ENCODE data around the gene NIF3L1. TPM values are rescaled to one million over a fixed set of nuclear protein-coding genes. Genes with fewer than 3 reads are reported as not detected.

The NIF3L1 gene
- total RNA-seq, 1 experiment from 2014 or later = 55.4 TPM

GRCh38 chr2:200909958-200910357 lies 20.8 kb downstream of the NIF3L1 start:
- H4K8ac ChIP-seq (replicated peaks; ENCODE audit: insufficient read length, low read depth, low read length) = no peak overlapping the region

More at GRCh38 chr2:200909958-200910357, 20.8 kb downstream of the NIF3L1 start:
- Histone ChIP-seq H3K23me2 (ENCODE audit: insufficient read length, low read depth, low read length, poor library complexity, severe bottlenecking) (no peaks in the 10 kb centered on the region), H2BK20ac (ENCODE audit: low read depth, low read length, poor library complexity, severe bottlenecking) (no peak overlapping the region), H3K79me2 (ENCODE audit: insufficient read depth, low read length) (no peaks in the 10 kb centered on the region), H3K23ac (ENCODE audit: insufficient read length, low read depth, low read length) (no peak overlapping the region), H3K27me3 (ENCODE audit: insufficient read depth, low read length) (no peaks in the 10 kb centered on the region), H3K79me1 (ENCODE audit: insufficient read depth, low read depth, low read length, poor library complexity, severe bottlenecking) (no peaks in the 10 kb centered on the region), H4K5ac (ENCODE audit: insufficient read length, low read depth, low read length) (no peak overlapping the region), H3K4me1 (ENCODE audit: insufficient read depth, low read length) (no peaks in the 10 kb centered on the region), H2BK5ac (ENCODE audit: insufficient read length, low read length) (no peak overlapping the region), H3K9me3 (ENCODE audit: control insufficient read depth, low read depth, low read length) (no peaks in the 10 kb centered on the region), H3K9ac (ENCODE audit: extremely low read depth, insufficient read length, low read length) (no peak overlapping the region), H3K27ac (ENCODE audit: insufficient read length, low read depth, low read length) (no peak overlapping the region), H3K14ac (ENCODE audit: insufficient read depth, low read length) (no peak overlapping the region), H3K56ac (ENCODE audit: insufficient read length, low read depth, low read length) (no peak overlapping the region), H2AK5ac (ENCODE audit: insufficient read length, low read length) (no peak overlapping the region), H2BK120ac (ENCODE audit: low read depth, low read length, poor library complexity, severe bottlenecking) (no peak overlapping the region), H3K4ac (ENCODE audit: low read depth, low read length) (no peak overlapping the region), H4K91ac (ENCODE audit: insufficient read length, low read depth, low read length) (no peak overlapping the region), H2AFZ (ENCODE audit: low read length) (no peak overlapping the region), H4K20me1 (ENCODE audit: control insufficient read depth, insufficient read depth, insufficient read length) (no peaks in the 10 kb centered on the region), H3T11ph (ENCODE audit: low read length) (no peak overlapping the region), H2BK12ac (ENCODE audit: insufficient read length, low read depth, low read length) (no peak overlapping the region), H2BK15ac (ENCODE audit: low read depth, low read length) (no peak overlapping the region), H3K4me2 (ENCODE audit: insufficient read depth, insufficient read length, low read length) (no peak overlapping the region), H3K18ac (ENCODE audit: insufficient read length, low read depth, low read length) (no peak overlapping the region)
- DNase-seq = no peak
- TF ChIP-seq CTCF (conservative IDR thresholded peaks at IDR 0.05) = no peak
- WGBS (ENCODE audit: extremely low coverage, insufficient read length, low lambda C conversion rate) = no CpG with 5 or more reads among the region's 4 CpGs
- Mint-ChIP-seq H3K4me3 (no peak overlapping the region), H3K27me3 (ENCODE audit: low read depth) (no peaks in the 10 kb centered on the region), H3K4me1 (no peaks in the 10 kb centered on the region), H3K27ac (no peak overlapping the region), H3K9me3 (no peaks in the 10 kb centered on the region), H3K36me3 (ENCODE audit: insufficient read depth in 1 of 3, low read depth in 3 of 3) (peaks cover 20 to 52% (median 36%) of the 10 kb centered on the region in 3 experiments; a peak in 6 of 7 replicates)

Data from H9 (cell line).